ENCODE data around the gene CDH24. TPM values are rescaled to one million over a fixed set of nuclear protein-coding genes. Genes with fewer than 3 reads are reported as not detected.

Gene CDH24
- total RNA-seq, result 1 to 10 TPM; 3.0 to 4.9 (median 3.9) TPM

GRCh38 chr14:23056956-23057756 lies at the start of gene CDH24:
Gene CDH24, minus strand, starts transcription at chr14:23057520. Its CDS starts 1,787 bp downstream, at chr14:23055733.
- peak; percentile 47 to 93 for DNase-seq (ENCODE audit: low spot score in 2 of 2)
- no peak for TF ChIP-seq POLR2A (IDR thresholded peaks at IDR 0.05)
- peak in 1 of 3 donors; percentile 38 for TF ChIP-seq CTCF (IDR thresholded peaks at IDR 0.05)
- intact Hi-C loops (cut with DNase I; ENCODE audit: low total_unique reads), result no loop called here
- peak within 1 kb of the TSS; percentile 52 for H3K4me3 ChIP-seq (ENCODE audit: low read depth, poor library complexity, severe bottlenecking)
- 4 to 7% methylated on average over 24 to 32 of the region's 73 CpGs for WGBS, 2 donors

GRCh38 chr14:23106747-23107045 lies 49.4 kb upstream of the CDH24 start:
- no peak for DNase-seq (ENCODE audit: low spot score in 2 of 2)
- no peak overlapping the region for H3K4me3 ChIP-seq (ENCODE audit: low read depth, poor library complexity, severe bottlenecking)
- TF ChIP-seq CTCF (IDR thresholded peaks at IDR 0.05), result no peak
- TF ChIP-seq POLR2A (IDR thresholded peaks at IDR 0.05), result no peak
- intact Hi-C loops (cut with DNase I; ENCODE audit: low total_unique reads), result no loop called here

GRCh38 chr14:23105348-23105824 lies 48.1 kb upstream of the CDH24 start:
- TF ChIP-seq POLR2A (IDR thresholded peaks at IDR 0.05) (no peak), CTCF (IDR thresholded peaks at IDR 0.05) (no peak)
- DNase-seq (ENCODE audit: low spot score in 2 of 2), result no peak
- WGBS, 2 donors, result 88 to 96% methylated on average over 4 of the region's 4 CpGs

GRCh38 chr14:23104591-23105347 lies 47.4 kb upstream of the CDH24 start, which contains the start of gene CIROP:
Gene CIROP, minus strand, starts transcription at chr14:23104989. Its CDS starts 69 bp downstream, at chr14:23104920.
- intact Hi-C loops (cut with DNase I; ENCODE audit: low total_unique reads), result no loop called here
- no peak within 1 kb of the TSS for H3K4me3 ChIP-seq (ENCODE audit: low read depth, poor library complexity, severe bottlenecking)
- DNase-seq (ENCODE audit: low spot score in 2 of 2), result peak in 1 of 2 donors; percentile 57
- WGBS, 2 donors, result 66 to 77% methylated on average over 11 of the region's 11 CpGs
- TF ChIP-seq CTCF (IDR thresholded peaks at IDR 0.05), result no peak
- no peak for TF ChIP-seq POLR2A (IDR thresholded peaks at IDR 0.05)

More at GRCh38 chr14:23105348-23105824, 48.1 kb upstream of the CDH24 start:
- no peak overlapping the region for H3K4me3 ChIP-seq (ENCODE audit: low read depth, poor library complexity, severe bottlenecking)
- intact Hi-C loops (cut with DNase I; ENCODE audit: low total_unique reads), result no loop called here

GRCh38 chr14:23104070-23104590 lies 46.8 kb upstream of the CDH24 start:
- DNase-seq (ENCODE audit: low spot score in 2 of 2), result peak in 1 of 2 donors; percentile 49
- TF ChIP-seq CTCF (IDR thresholded peaks at IDR 0.05) (no peak), POLR2A (IDR thresholded peaks at IDR 0.05) (no peak)
- intact Hi-C loops (cut with DNase I; ENCODE audit: low total_unique reads), result no loop called here
- WGBS, 2 donors, result 88 to 89% methylated on average over 6 of the region's 6 CpGs
- no peak overlapping the region for H3K4me3 ChIP-seq (ENCODE audit: low read depth, poor library complexity, severe bottlenecking)

Data from lower leg skin (tissue), 4 donors.